Common myeloid progenitor, CD34-positive (primary cell): ENCODE measurements around the gene FANCC.

ENCODE experiments used
- CTCF ChIA-PET: fragments of 350-600 bp; sonication (Branson Sonifier 250); formaldehyde crosslinking; loops from one replicate; lab custom pipeline; 2021; ENCODE audit warnings: antibody characterized with exemption; lab: Charles Lee
- POLR2A ChIA-PET: fragments of 350-600 bp; sonication (Branson Sonifier 250); formaldehyde crosslinking; loops from one replicate; lab custom pipeline; 2021; ENCODE audit warnings: antibody characterized with exemption; lab: Charles Lee
- DNase-seq, 3 donors: peaks; one replicate each; pipeline versions ENCODE4 v3.0.0 to v3.0.0-alpha.2; 2013
- H3K27ac ChIP-seq, 2 experiments: 1 replicate in 1 of 2; 2 replicates in 1 of 2; pipeline ENCODE4 v1.7.0; 2013; ENCODE audit warnings: inconsistent platforms in 2 of 2, low read length in 2 of 2, mild to moderate bottlenecking in 2 of 2, low read depth in 1 of 2, moderate library complexity in 1 of 2; ENCODE audit not compliant: severe bottlenecking in 2 of 2, insufficient read depth in 1 of 2, poor library complexity in 1 of 2
- H3K27me3 ChIP-seq, 5 experiments: replicated peaks in 2 of 5; 1 replicate in 3 of 5; 2 replicates in 2 of 5; pipeline versions ENCODE4 v1.6.1 to v1.7.0; 2013; ENCODE audit warnings: low read length in 4 of 5, mild to moderate bottlenecking in 2 of 5, moderate library complexity in 2 of 5, inconsistent platforms in 1 of 5; ENCODE audit not compliant: insufficient read depth in 5 of 5, control insufficient read depth in 4 of 5
- H3K36me3 ChIP-seq, 4 experiments: 1 replicate in 2 of 4; 2 replicates in 2 of 4; pipeline versions ENCODE4 v1.6.1 to v1.7.0; 2013; ENCODE audit warnings: low read length in 3 of 4, control low read depth in 1 of 4, mild to moderate bottlenecking in 1 of 4; ENCODE audit not compliant: control insufficient read depth in 4 of 4, insufficient read depth in 4 of 4
- H3K4me1 ChIP-seq, 4 experiments: 1 replicate in 3 of 4; 2 replicates in 1 of 4; pipeline versions ENCODE4 v1.6.1 to v1.7.1; 2013; ENCODE audit warnings: low read length in 3 of 4, mild to moderate bottlenecking in 3 of 4, control low read depth in 1 of 4, inconsistent platforms in 1 of 4, moderate library complexity in 1 of 4; ENCODE audit not compliant: control insufficient read depth in 4 of 4, insufficient read depth in 4 of 4; ENCODE audit errors: control extremely low read depth in 1 of 4
- H3K4me3 ChIP-seq, 7 experiments: 1 replicate in 4 of 7; 2 replicates in 3 of 7; pipeline versions ENCODE4 v1.5.1 to v1.7.0; 2013; ENCODE audit warnings: mild to moderate bottlenecking in 7 of 7, low read length in 6 of 7, moderate library complexity in 6 of 7, inconsistent platforms in 2 of 7, low read depth in 2 of 7, control low read depth in 1 of 7; ENCODE audit not compliant: insufficient read depth in 4 of 7, control insufficient read depth in 1 of 7; ENCODE audit errors: extremely low read depth in 1 of 7
- H3K9me3 ChIP-seq, 5 experiments: 1 replicate in 4 of 5; 2 replicates in 1 of 5; pipeline versions ENCODE4 v1.6.1 to v1.7.1; 2013; ENCODE audit warnings: low read length in 4 of 5, mild to moderate bottlenecking in 2 of 5, inconsistent platforms in 1 of 5, low read depth in 1 of 5, moderate library complexity in 1 of 5; ENCODE audit not compliant: control insufficient read depth in 4 of 5, insufficient read depth in 2 of 5; ENCODE audit errors: control extremely low read depth in 1 of 5
- WGBS: methylation state at CpG from one replicate; pipeline ENCODE4 v1.1.5; 2013; ENCODE audit not compliant: insufficient coverage; 5-methylcytosine and 5-hydroxymethylcytosine counted together

Gene FANCC

GRCh38 chr9:95058795-95059386, 258.6 kb downstream of the FANCC start:
- no peak overlapping the region for H3K27ac ChIP-seq
- H3K27me3 ChIP-seq, result no peaks in the 10 kb centered on the region

GRCh38 chr9:95058121-95058785, 259.3 kb downstream of the FANCC start:
- Histone ChIP-seq H3K27ac (no peak overlapping the region), H3K27me3 (no peaks in the 10 kb centered on the region), H3K36me3 (peaks cover 0 to 2% (median 0%) of the 10 kb centered on the region in 4 experiments), H3K4me3 (no peak overlapping the region), H3K9me3 (no peaks in the 10 kb centered on the region), H3K4me1 (peaks cover 16 to 82% (median 42%) of the 10 kb centered on the region in 4 experiments)
- 68% methylated on average over 7 of the region's 7 CpGs for WGBS
- CTCF ChIA-PET, result interaction anchor here (1.1 to 1.5 kb wide), 2 partner anchors 14 to 97 kb away, joined by 3 read pairs; no protein-coding TSS in a partner anchor
- no peak for DNase-seq
- POLR2A ChIA-PET, result no interaction called here

More at GRCh38 chr9:95058795-95059386, 258.6 kb downstream of the FANCC start:
- ChIA-PET CTCF (no interaction called here), POLR2A (no interaction called here)
- DNase-seq, result no peak
- H3K4me1 ChIP-seq, result peaks cover 16 to 89% (median 47%) of the 10 kb centered on the region in 4 experiments
- WGBS, result 93% methylated on average over 6 of the region's 7 CpGs
- peaks cover 0 to 1% (median 0%) of the 10 kb centered on the region in 4 experiments for H3K36me3 ChIP-seq
- no peaks in the 10 kb centered on the region for H3K9me3 ChIP-seq
- H3K4me3 ChIP-seq, result no peak overlapping the region

- WGBS, result 22% methylated on average over 2 of the region's 10 CpGs
- H3K4me3 ChIP-seq, result peak overlapping the region in 1 of 7 experiments; percentile 53
These were observed 260.4 kb downstream of the FANCC start for GRCh38 chr9:95057101-95057500.

GRCh38 chr9:95055851-95056551, 261.5 kb downstream of the FANCC start:
- Histone ChIP-seq H3K4me3 (peak overlapping the region in 2 of 7 experiments; percentile 50 to 60), H3K4me1 (peaks cover 11 to 63% (median 25%) of the 10 kb centered on the region in 4 experiments), H3K27me3 (no peaks in the 10 kb centered on the region), H3K27ac (no peak overlapping the region), H3K9me3 (no peaks in the 10 kb centered on the region), H3K36me3 (peaks cover 0 to 2% (median 0%) of the 10 kb centered on the region in 4 experiments)
- DNase-seq, result no peak
- ChIA-PET POLR2A (no interaction called here), CTCF (interaction anchor here (1.3 to 1.4 kb wide), 2 partner anchors 17 to 76 kb away, joined by 3 to 4 read pairs; no protein-coding TSS in a partner anchor)
- WGBS, result 80% methylated on average over 11 of the region's 15 CpGs

More at GRCh38 chr9:95057101-95057500, 260.4 kb downstream of the FANCC start:
- Histone ChIP-seq H3K9me3 (no peaks in the 10 kb centered on the region), H3K27me3 (no peaks in the 10 kb centered on the region), H3K27ac (no peak overlapping the region), H3K36me3 (peaks cover 0 to 2% (median 0%) of the 10 kb centered on the region in 4 experiments), H3K4me1 (peaks cover 15 to 74% (median 31%) of the 10 kb centered on the region in 4 experiments)
- ChIA-PET CTCF (interaction anchor here (1.1 to 1.5 kb wide), 4 partner anchors 13 to 95 kb away, joined by 3 to 4 read pairs (median 3); no protein-coding TSS in a partner anchor), POLR2A (no interaction called here)
- DNase-seq, result peak in 2 of 3 donors; percentile 27 to 60

GRCh38 chr9:95055334-95055850, 262.1 kb downstream of the FANCC start:
- ChIA-PET POLR2A (no interaction called here), CTCF (no interaction called here)
- H3K4me3 ChIP-seq, result peak overlapping the region in 2 of 7 experiments; percentile 50 to 60
- no peaks in the 10 kb centered on the region for H3K27me3 ChIP-seq
- peaks cover 0 to 2% (median 0%) of the 10 kb centered on the region in 4 experiments for H3K36me3 ChIP-seq
- DNase-seq, result no peak
- no peaks in the 10 kb centered on the region for H3K9me3 ChIP-seq
- no peak overlapping the region for H3K27ac ChIP-seq
- peaks cover 7 to 62% (median 20%) of the 10 kb centered on the region in 4 experiments for H3K4me1 ChIP-seq
- 68% methylated on average over 2 of the region's 6 CpGs for WGBS

GRCh38 chr9:95053611-95054570, 263.6 kb downstream of the FANCC start:
- no peak overlapping the region for H3K27ac ChIP-seq
- WGBS, result 100% methylated on average over 2 of the region's 5 CpGs
- no peak overlapping the region for H3K4me3 ChIP-seq

More at GRCh38 chr9:95053611-95054570, 263.6 kb downstream of the FANCC start:
- H3K4me1 ChIP-seq, result peaks cover 0 to 62% (median 16%) of the 10 kb centered on the region in 4 experiments
- DNase-seq, result no peak
- POLR2A ChIA-PET, result interaction anchor here (0.6 kb wide), 1 partner anchor 843 kb away, joined by 4 read pairs; no protein-coding TSS in a partner anchor
- H3K36me3 ChIP-seq, result peaks cover 0 to 2% (median 0%) of the 10 kb centered on the region in 4 experiments
- H3K27me3 ChIP-seq, result peaks cover 0 to 7% (median 2%) of the 10 kb centered on the region in 5 experiments
- H3K9me3 ChIP-seq, result no peaks in the 10 kb centered on the region
- CTCF ChIA-PET, result interaction anchor here (1.1 kb wide), 1 partner anchor 270 kb away, joined by 5 read pairs; no protein-coding TSS in a partner anchor
